ENCODE results near the gene CDC16.

- TF ChIP-seq CTCF (CRISPR knock-in tag; IDR thresholded peaks at IDR 0.05) (no peak), GTF2F1 (IDR thresholded peaks at IDR 0.05; ENCODE audit: low read length) (no peak), ZNF800 (CRISPR knock-in tag; IDR thresholded peaks at IDR 0.05) (no peak), EP300 (IDR thresholded peaks at IDR 0.05; ENCODE audit: low read depth in 2 of 2, low read length in 2 of 2) (no peak), EP300 (CRISPR knock-in tag; IDR thresholded peaks at IDR 0.05; ENCODE audit: borderline replicate concordance) (no peak)
These were observed 48.9 kb downstream of the CDC16 start for GRCh38 chr13:114283576-114283975.
